Loucy (cell line): ENCODE results near the gene FHIT.

Source experiments
- CTCF ChIP-seq: fragments of 200-600 bp; sonication (generic); conservative IDR thresholded peaks from 2 replicates; pipeline ENCODE4 v1.5.1; 2014; ENCODE audit warnings: mild to moderate bottlenecking, antibody characterized with exemption, low read length
- EZH2phosphoT487 ChIP-seq: fragments of 200-600 bp; IDR thresholded peaks from 2 replicates; pipeline ENCODE4 v1.6.1; 2018; ENCODE audit warnings: antibody characterized with exemption, mild to moderate bottlenecking, moderate library complexity, borderline replicate concordance

- TF ChIP-seq CTCF (no peak), EZH2phosphoT487 (no peak)
These were observed 27.8 kb downstream of the FHIT start for GRCh38 chr3:61223451-61223850.
